Stimulated activated CD4-positive, alpha-beta T cell treated with anti-CD3 and anti-CD28 coated beads, Interleukin-15, amount 100 ng/mL, for 48 hours (primary cell): Measurements from ENCODE around the gene TM4SF1.

Source experiments
- DNase-seq, 2 donors: peaks; one replicate each; pipeline ENCODE4 v3.0.0-alpha.2; 2020; ENCODE audit warnings: low read depth in 2 of 2

Gene TM4SF1

GRCh38 chr3:149375501-149376196, 1.8 kb downstream of the TM4SF1 start:
- no peak for DNase-seq

GRCh38 chr3:149374793-149375500, 2.5 kb downstream of the TM4SF1 start:
- no peak for DNase-seq

GRCh38 chr3:149374391-149374790, 3.1 kb downstream of the TM4SF1 start:
- DNase-seq: no peak

- DNase-seq: no peak
Observed at GRCh38 chr3:149373235-149374125, 4.0 kb downstream of the TM4SF1 start.

- DNase-seq: no peak
Observed at GRCh38 chr3:149371723-149372114, 5.7 kb downstream of the TM4SF1 start.

GRCh38 chr3:149371001-149371722, 6.3 kb downstream of the TM4SF1 start:
- no peak for DNase-seq

- no peak for DNase-seq
Observed at GRCh38 chr3:149369991-149370866, 7.2 kb downstream of the TM4SF1 start.

- DNase-seq: no peak
Observed at GRCh38 chr3:149368674-149369497, 8.6 kb downstream of the TM4SF1 start.

GRCh38 chr3:149368201-149368673, 9.2 kb downstream of the TM4SF1 start:
- DNase-seq: no peak

GRCh38 chr3:149366941-149367840, 10.3 kb downstream of the TM4SF1 start:
- DNase-seq: peak in 1 of 2 donors; percentile 8

GRCh38 chr3:149366031-149366430, 11.4 kb downstream of the TM4SF1 start:
- no peak for DNase-seq

- no peak for DNase-seq
Observed at GRCh38 chr3:149364624-149365023, 12.8 kb downstream of the TM4SF1 start.

GRCh38 chr3:149363053-149363452, 14.4 kb downstream of the TM4SF1 start:
- DNase-seq: no peak

- DNase-seq: no peak
Observed at GRCh38 chr3:149362366-149362765, 15.1 kb downstream of the TM4SF1 start.

GRCh38 chr3:149356630-149357029, 20.8 kb downstream of the TM4SF1 start:
- no peak for DNase-seq

GRCh38 chr3:149356044-149356592, 21.3 kb downstream of the TM4SF1 start:
- no peak for DNase-seq

- no peak for DNase-seq
Observed at GRCh38 chr3:149353581-149354184, 23.8 kb downstream of the TM4SF1 start.

GRCh38 chr3:149352556-149352955, 24.9 kb downstream of the TM4SF1 start:
- peak; percentile 11 to 27 for DNase-seq
